ENCODE data around the gene VEGFB.

VEGFB gene

GRCh38 chr11:64262271-64263002 lies 28.1 kb downstream of the VEGFB start:
- no peak for DNase-seq (ENCODE audit: low read depth)

DNA sequence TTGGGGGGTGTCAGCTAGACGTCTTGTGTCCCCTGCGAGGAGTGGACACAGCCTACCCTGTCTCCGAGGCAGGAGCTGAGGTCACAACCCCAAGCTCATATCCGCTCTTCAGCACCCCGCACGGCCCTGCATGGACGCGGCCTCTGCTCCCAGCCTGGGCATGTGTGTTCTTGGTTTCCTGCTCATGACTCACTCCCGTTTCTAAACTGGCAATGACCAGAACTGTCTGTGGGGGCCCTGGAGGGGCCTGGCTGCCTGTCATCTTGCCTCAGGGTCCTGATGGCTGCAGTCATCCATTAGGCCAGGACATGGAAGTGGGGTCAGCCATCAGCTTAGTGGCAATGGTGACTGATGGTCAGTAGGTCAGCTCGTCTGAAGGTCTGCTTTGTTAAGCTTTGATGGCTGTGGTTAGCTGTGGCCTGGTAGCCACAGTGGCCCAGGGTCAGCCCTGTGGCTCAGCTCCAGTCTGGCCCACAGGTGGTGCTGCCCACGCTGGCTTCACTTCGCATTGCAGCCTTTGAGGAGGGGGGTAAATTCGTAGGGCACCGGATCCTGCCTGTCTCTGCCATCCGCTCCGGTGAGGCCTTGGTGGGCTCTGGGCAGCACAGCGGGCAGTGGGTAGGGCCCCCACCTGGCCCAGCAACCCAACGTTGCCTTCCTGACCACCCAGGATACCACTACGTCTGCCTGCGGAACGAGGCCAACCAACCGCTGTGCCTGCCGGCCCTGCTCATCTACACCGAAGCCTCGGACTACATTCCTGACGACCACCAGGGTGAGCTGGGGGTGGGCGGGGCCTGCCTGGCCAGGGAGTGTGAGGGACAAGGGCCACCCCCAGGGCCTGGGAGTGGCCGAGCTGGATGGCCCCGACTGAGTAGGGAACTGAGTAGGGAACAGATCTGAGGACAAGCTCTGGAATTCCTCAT lies 28.9 kb downstream of the VEGFB start:
- DNase-seq (ENCODE audit: low read depth), result no peak

- DNase-seq (ENCODE audit: low read depth), result no peak
Observed at GRCh38 chr11:64263947-64264317, 29.5 kb downstream of the VEGFB start.

- DNase-seq (ENCODE audit: low read depth), result no peak
Observed at GRCh38 chr11:64264371-64264852, 30.0 kb downstream of the VEGFB start.

GRCh38 chr11:64265176-64266160 lies 31.1 kb downstream of the VEGFB start:
- DNase-seq (ENCODE audit: low read depth), result no peak

GRCh38 chr11:64266339-64266738 lies 32.0 kb downstream of the VEGFB start:
- no peak for DNase-seq (ENCODE audit: low read depth)

DNA sequence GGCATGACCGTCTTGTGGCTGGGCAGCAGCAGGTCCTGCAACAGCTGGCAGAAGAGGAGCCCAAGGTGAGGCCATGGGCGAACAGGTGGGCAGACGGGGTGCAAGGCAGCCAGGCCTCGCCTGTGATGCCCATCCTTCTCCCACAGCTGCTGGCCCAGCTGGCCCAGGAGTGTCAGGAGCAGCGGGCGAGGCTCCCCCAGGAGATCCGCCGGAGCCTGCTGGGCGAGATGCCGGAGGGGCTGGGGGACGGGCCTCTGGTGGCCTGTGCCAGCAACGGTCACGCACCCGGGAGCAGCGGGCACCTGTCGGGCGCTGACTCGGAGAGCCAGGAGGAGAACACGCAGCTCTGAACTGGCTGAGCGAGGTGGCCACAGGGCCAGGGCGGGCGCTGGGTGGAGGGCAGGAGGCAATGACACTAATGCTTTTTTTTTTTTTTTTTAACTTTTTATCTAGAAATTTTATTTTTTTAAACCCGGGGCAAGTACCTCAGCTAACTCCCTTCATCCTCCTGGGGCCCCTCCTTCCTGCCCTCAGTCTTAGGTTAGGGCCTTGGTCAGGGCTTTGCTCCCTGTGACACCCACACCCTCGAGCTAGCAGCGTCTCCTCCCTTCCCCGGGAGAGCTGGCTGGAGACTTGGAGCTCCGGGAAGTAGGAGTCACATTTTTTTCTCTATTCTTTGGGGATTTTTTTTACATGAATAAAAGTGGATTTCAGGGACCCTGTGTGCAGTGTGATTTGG lies 33.0 kb downstream of the VEGFB start:
- no peak for DNase-seq (ENCODE audit: low read depth)

DNA sequence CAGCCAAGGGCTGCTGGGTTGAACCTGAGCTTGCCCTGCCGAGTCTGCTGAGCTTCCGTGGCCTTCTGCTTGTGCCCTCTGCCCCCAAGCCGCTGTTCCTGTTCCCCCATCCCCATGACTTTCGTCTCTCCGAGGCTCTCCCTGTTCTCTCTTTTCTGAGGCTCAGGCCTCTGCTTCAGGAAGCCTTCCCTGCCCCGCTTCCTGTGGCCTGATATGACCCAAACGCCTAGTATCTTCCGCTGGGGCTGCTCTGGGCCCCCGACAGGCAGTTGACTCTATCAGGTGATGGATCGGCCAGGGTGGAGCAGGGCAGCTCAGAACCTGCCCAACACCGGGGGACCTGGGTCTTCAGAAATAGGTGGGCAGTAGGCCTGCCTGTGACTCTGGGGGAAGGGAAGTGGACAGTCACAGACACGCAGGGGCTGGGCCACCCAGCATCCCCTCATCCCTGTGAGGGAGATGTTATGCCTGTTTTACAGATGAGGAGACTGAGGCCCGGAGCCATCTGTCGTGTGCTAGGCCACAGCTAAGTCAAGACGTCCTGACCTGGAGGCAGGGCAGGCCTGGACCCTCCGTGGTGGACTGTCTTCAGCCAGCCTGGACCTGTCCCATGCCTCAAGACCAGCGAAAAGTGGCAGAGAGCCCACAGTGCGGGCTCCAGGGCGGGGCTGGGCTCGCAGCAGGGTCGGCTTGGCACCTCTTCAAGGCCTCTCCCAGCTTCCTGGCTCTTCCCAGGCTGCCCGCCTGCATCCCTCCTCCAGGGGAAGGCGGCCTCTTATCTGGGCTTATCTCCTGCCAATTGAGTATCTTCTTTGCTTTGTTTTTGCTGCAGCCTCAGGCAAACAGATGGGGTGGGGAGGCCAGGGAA lies 33.9 kb downstream of the VEGFB start:
- DNase-seq (ENCODE audit: low read depth), result no peak

DNA sequence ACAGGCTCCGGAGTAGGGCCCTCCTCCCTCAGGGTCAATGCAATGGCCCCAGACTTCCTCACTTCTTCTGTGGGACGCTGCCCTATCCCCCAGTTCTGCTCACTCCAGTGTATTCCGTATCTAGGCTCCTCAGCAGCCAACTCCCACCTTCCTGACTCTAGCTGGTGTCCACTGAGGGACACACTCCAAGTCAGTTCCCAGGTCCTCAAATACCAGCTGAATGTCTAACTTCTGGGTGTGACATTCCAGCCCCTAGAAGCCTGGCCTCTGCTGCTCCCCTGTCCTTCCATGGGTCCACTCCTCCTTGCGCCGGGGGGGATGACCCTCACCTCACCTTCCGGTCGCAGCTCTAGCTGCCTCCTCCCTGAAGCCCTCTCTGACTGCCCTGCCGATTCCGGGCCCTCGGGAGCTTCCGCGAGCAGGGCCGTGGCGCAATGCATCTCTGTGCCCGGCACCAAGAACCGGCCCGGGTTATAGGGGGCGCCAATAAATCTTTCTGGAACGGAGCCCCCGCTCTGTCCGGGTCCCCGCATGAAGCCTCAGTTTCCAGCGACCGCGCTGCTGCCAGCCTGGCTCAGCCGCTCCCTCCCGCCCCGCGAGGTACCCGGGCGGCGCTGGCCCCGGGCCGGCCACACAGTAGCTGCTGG lies 34.6 kb downstream of the VEGFB start:
- peak; percentile 26 for DNase-seq (ENCODE audit: low read depth)

GRCh38 chr11:64269540-64270220 lies 35.3 kb downstream of the VEGFB start:
- peak; percentile 94 for DNase-seq (ENCODE audit: low read depth)

GRCh38 chr11:64275031-64275800 lies 40.8 kb downstream of the VEGFB start:
- DNase-seq (ENCODE audit: low read depth), result no peak

- no peak for DNase-seq (ENCODE audit: low read depth)
Observed at GRCh38 chr11:64275841-64276240, 41.5 kb downstream of the VEGFB start.

- DNase-seq (ENCODE audit: low read depth), result no peak
Observed at GRCh38 chr11:64276653-64277431, 42.5 kb downstream of the VEGFB start.

- DNase-seq (ENCODE audit: low read depth), result no peak
Observed at GRCh38 chr11:64278576-64279190, 44.3 kb downstream of the VEGFB start.

- no peak for DNase-seq (ENCODE audit: low read depth)
Observed at GRCh38 chr11:64281957-64282770, 47.8 kb downstream of the VEGFB start.

GRCh38 chr11:64283092-64283491 lies 48.7 kb downstream of the VEGFB start:
- DNase-seq (ENCODE audit: low read depth), result no peak

Data from activated T-cell treated with anti-CD3 and anti-CD28 coated beads for 1 hour (primary cell).